ENCODE results near the gene DPPA2.

DPPA2 gene

DNA sequence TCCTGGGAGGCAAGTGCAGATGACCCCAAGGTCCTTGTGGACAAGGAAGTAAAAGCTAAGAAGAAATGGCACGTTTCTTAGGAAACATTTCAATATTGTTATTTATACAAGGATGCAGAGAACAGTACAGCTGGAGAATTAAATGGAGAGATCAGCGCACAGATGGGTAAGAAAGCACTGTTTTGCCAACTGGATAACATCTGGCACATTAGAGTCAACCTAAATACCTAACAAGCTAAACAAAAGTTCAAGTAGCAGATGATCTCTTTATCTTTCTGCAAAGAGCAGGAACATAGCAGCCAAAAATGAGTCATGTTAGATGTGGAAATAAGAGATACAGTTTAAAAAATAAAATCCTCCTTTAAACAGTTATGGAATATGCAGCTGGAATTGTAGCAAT is 36.7 kb upstream of the DPPA2 start:
- TF ChIP-seq, protein P1, sequence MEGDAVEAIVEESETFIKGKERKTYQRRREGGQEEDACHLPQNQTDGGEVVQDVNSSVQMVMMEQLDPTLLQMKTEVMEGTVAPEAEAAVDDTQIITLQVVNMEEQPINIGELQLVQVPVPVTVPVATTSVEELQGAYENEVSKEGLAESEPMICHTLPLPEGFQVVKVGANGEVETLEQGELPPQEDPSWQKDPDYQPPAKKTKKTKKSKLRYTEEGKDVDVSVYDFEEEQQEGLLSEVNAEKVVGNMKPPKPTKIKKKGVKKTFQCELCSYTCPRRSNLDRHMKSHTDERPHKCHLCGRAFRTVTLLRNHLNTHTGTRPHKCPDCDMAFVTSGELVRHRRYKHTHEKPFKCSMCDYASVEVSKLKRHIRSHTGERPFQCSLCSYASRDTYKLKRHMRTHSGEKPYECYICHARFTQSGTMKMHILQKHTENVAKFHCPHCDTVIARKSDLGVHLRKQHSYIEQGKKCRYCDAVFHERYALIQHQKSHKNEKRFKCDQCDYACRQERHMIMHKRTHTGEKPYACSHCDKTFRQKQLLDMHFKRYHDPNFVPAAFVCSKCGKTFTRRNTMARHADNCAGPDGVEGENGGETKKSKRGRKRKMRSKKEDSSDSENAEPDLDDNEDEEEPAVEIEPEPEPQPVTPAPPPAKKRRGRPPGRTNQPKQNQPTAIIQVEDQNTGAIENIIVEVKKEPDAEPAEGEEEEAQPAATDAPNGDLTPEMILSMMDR (IDR thresholded peaks at IDR 0.05; ENCODE audit: low read depth, low read length, missing control alignments): no peak
- no peak overlapping the region for H3K4me3 ChIP-seq (ENCODE audit: low read depth, low read length)
- DNase-seq (ENCODE audit: low read depth): no peak

DNA sequence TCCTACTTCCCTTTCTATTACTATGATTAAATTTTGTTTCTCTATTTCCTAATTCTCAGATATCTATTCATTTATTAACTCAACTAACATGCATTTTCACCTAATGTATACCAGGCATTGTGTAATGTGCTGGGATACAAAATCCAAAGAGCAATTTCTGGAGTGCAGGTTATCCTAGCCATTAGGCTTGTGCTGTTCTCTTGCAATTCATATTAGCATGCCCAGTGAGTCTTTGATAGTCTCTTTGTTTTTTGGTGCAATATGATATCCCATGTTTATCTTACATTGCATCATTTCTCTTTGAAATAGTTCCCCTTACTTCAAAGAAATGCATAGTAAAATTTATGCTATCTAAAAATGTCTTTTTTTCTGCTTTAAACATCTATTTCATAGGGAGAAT is 34.9 kb upstream of the DPPA2 start:
- no peak overlapping the region for H3K4me3 ChIP-seq (ENCODE audit: low read depth, low read length)

DNA sequence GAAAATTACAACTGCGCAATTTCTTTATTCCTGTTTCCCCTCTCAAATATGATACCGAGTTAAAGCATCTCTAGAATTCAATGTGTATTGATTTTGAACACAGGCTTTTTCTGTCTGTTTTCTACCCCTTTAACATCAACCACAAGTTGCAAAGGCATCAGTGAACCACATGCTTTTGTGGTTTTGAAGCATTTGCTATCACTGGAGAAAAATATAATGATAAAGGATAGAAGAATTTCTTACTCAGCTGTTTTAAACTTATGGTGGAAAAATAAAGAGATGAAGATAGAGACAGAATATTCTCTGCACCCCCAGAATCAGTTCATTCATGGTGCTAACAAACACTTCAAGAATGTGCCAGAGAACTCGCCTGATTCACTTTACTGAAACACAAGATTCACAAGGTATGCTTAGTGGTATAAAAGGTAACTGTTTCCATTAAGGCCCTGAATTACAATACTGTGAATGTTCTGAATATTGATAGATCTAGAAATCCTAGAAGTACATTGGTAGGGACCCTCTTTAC is 30.5 kb upstream of the DPPA2 start:
- H3K4me3 ChIP-seq (ENCODE audit: low read depth, low read length): no peak overlapping the region
- DNase-seq (ENCODE audit: low read depth): no peak
- TF ChIP-seq, protein P1 (IDR thresholded peaks at IDR 0.05; ENCODE audit: low read depth, low read length, missing control alignments): no peak

More for the DNA sequence above, 34.9 kb upstream of the DPPA2 start:
- no peak for DNase-seq (ENCODE audit: low read depth)
- TF ChIP-seq, protein P1 (IDR thresholded peaks at IDR 0.05; ENCODE audit: low read depth, low read length, missing control alignments): no peak

DNA sequence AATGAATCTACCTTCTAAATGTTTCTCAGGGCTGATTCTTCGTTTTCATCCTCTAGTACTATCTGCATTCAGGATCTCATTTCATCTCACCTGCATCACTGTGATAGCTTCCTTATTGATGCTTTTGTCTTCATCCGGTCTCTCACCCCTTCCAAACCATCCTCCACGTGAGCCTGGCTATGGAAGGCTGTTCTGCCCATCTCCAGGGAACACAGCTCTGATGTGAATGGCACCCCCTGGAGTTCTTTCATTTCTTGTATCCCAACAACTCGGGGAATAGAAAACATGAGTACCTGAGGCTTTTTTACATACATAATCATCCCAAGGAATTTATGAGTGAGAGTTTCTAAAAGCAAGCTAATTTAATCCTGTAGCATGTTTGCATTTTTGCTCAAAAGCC is 29.8 kb upstream of the DPPA2 start:
- TF ChIP-seq, protein P1 (IDR thresholded peaks at IDR 0.05; ENCODE audit: low read depth, low read length, missing control alignments): no peak
- no peak overlapping the region for H3K4me3 ChIP-seq (ENCODE audit: low read depth, low read length)
- DNase-seq (ENCODE audit: low read depth): no peak

DNA sequence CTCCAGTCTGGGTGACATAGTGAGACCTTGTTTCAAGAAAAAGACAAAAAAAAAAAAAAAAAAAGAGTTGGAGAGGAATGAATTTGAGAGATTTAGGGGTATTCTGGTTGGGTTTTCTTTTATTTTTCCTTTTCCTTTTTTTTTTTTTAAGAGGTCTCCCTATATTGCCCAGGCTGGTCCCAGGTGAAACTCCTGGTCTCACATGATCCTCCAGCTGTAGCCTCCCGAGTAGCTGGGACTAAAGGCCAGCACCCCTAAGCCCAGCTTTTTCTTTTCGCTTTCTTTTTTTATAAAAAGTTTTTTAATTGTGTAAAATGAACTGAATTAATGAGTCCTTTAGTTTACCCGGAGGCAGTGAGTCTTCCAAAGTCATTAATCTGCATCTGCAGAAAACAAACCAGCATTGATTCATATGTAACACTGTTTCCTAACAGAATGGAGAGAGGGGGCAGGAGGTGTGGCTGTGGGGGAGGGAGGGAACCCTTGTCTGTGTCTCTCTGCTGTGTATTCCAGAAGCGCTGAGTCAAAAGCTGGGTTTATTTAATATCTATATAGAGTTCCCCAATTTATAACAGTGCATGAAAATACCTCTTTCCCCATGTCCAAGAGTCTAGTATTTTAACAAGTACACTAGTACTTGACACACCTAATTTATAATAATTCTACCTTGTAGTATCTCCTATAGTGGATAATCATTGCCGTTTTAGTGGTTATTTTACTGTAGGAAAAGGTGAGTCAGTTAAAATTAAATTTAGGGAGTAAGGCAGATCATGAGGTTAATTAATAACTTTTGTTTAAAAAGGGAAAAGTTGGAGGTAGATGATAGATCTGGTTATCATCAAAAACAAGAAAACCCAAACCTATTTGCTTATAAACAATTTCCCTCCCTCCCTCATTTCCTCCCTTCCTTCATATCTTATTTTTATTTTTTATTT is 23.7 kb upstream of the DPPA2 start:
- DNase-seq (ENCODE audit: low read depth): no peak
- TF ChIP-seq, protein P1 (IDR thresholded peaks at IDR 0.05; ENCODE audit: low read depth, low read length, missing control alignments): no peak
- no peak overlapping the region for H3K4me3 ChIP-seq (ENCODE audit: low read depth, low read length)

DNA sequence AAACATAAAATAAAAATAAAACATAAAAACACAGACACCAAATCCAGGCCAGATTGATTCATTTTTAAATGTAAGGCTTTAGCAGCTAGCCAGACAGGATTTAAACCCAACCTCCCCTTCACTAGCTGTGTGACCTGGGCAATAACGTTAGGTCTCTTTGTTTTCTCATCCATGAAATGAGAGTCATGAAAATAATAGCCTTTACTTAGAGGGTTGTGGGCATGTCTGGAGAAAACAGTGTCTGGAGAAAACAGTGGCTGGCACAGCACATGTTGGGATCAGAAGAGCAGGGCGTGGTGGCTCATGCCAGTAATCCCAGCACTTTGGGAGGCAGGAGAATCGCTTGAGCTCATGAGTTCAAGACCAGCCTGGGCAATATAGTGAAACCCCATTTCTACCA is 22.9 kb upstream of the DPPA2 start:
- no peak for DNase-seq (ENCODE audit: low read depth)
- H3K4me3 ChIP-seq (ENCODE audit: low read depth, low read length): no peak overlapping the region
- TF ChIP-seq, protein P1 (IDR thresholded peaks at IDR 0.05; ENCODE audit: low read depth, low read length, missing control alignments): no peak

Data from GM12864 (cell line).